Activated T-helper 17 cell treated with anti-CD3 and anti-CD28 coated beads, Interleukin-2, amount 50 U/mL, for 72 hours (primary cell): ENCODE measurements around the gene COL26A1. TPM values are rescaled to one million over a fixed set of nuclear protein-coding genes. Genes with fewer than 3 reads are reported as not detected.
"Not testable (repeated sequence)": the region's sequence is repeated elsewhere in the genome, so short reads cannot be mapped to it uniquely, and the experiment has no call there.

Experiments
- ATAC-seq: fragments of 150-1000 bp; cut with Tn5 transposase; replicated peaks from 2 replicates; pipeline ENCODE4 v1.10.0; 2021; ENCODE audit warnings: mild to moderate bottlenecking, moderate library complexity
- H3K27ac Mint-ChIP-seq: one replicate; pipeline ENCODE4 v1.8.0; 2022; ENCODE audit warnings: mixed read lengths
- H3K27me3 Mint-ChIP-seq: one replicate; pipeline ENCODE4 v1.8.0; 2022; ENCODE audit warnings: mixed read lengths
- H3K36me3 Mint-ChIP-seq: one replicate; pipeline ENCODE4 v1.8.0; 2022; ENCODE audit warnings: low read depth, mild to moderate bottlenecking, mixed read lengths
- H3K4me1 Mint-ChIP-seq: one replicate; pipeline ENCODE4 v1.8.0; 2022; ENCODE audit warnings: mixed read lengths
- H3K4me3 Mint-ChIP-seq: one replicate; pipeline ENCODE4 v1.8.0; 2022; ENCODE audit warnings: mild to moderate bottlenecking, mixed read lengths
- H3K9me3 Mint-ChIP-seq: one replicate; pipeline ENCODE4 v1.8.0; 2022; ENCODE audit warnings: mixed read lengths
- total RNA-seq, 2 donors: library from RNA; stranded (reverse); gene quantifications; one replicate each; pipeline ENCODE4 v1.2.3, GENCODE V29; 2022

The COL26A1 gene
- total RNA-seq, 2 donors from 2014 or later, result not detected

DNA sequence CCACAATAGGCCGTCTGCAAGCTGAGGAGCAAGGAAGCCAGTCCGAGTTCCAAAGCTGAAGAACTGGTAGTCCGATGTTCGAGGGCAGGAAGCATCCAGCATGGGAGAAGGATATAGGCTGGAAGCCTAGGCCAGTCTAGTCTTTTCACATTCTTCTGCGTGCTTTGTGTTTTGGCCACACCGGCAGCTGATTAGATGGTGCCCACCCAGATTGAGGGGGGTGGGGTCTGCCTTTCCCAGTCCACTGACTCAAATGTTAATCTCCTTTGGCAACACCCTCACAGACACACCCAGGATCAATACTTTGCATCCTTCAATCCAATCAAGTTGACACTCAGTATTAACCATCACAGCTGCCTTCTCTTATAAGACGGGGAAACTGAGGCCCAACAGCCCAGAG, 142.8 kb downstream of the COL26A1 start:
- H3K27ac Mint-ChIP-seq, H3K36me3 Mint-ChIP-seq: not testable (repeated sequence)

DNA sequence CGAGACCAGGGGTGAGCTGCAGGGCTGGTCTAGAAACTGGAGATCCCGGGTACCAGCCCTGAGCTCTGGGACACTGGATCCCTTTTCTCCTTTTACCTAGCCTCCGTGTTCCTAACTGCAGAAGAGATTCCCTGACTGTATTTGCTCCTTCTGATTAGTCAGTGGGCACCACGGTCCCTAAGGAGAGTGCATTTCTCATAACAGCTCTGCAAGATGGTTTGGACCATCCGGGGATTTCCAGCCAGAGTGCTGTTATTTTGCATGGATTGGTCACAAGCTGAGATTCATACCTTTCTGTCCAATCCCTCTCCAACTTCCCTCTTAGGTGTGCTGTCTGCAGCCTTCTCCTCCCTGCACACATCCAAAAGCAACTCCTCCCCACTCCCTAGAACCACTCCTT, 143.9 kb downstream of the COL26A1 start:
- Mint-ChIP-seq H3K27ac (no peak overlapping the region), H3K36me3 (no peaks in the 10 kb centered on the region), H3K4me3 (no peak overlapping the region), H3K4me1 (peaks cover 6% of the 10 kb centered on the region), H3K9me3 (no peaks in the 10 kb centered on the region), H3K27me3 (peaks cover 23% of the 10 kb centered on the region)
- ATAC-seq, result no peak

More for the DNA sequence above, 142.8 kb downstream of the COL26A1 start:
- H3K27me3 Mint-ChIP-seq, result peaks cover 23% of the 10 kb centered on the region
- not testable (repeated sequence) for H3K9me3 Mint-ChIP-seq, H3K4me1 Mint-ChIP-seq, H3K4me3 Mint-ChIP-seq, ATAC-seq

DNA sequence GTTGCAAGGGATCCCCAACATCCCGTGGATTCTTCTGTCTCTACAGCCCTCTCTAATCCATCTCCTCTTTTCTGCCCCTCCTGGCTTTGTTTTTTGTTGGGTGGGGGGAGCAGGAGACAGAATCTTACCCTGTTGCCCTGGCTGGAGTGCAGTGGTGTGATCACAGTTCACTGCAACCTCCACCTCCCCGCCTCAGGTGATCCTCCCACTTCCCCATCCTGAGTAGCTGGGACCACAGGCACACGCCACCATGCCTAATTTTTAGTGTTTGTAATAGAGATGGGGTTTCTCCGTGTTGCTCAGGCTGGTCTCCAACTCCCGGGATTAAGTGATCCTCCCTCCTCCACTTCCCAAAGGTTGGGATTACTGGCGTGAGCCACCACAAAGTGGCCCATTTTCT, 144.7 kb downstream of the COL26A1 start:
- no peaks in the 10 kb centered on the region for H3K36me3 Mint-ChIP-seq
- no peaks in the 10 kb centered on the region for H3K9me3 Mint-ChIP-seq
- H3K4me1 Mint-ChIP-seq, result peaks cover 6% of the 10 kb centered on the region
- no peak overlapping the region for H3K27ac Mint-ChIP-seq
- H3K27me3 Mint-ChIP-seq, result peaks cover 23% of the 10 kb centered on the region
- no peak overlapping the region for H3K4me3 Mint-ChIP-seq
- ATAC-seq, result no peak

DNA sequence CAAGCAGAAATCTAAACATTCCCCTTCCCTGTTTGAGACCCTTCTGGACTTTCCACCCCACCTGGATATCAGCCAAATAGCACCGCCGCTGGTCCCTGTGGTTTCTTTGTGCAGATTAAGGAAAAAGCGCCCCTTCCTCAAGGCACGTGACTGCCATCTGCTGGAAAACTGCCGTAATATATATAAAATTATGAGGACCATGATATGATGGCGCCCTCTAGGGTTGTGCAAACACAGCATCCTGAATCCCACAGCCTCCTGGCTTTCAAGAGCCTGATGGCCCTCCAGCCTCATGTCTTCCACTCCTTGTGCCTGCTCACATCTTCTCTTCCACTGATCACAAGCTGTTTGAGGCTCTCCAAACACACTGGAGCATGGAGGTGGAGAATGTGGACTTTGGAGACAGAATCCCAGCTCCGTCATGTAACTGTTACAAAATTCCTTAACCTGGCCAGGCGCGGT, 145.1 kb downstream of the COL26A1 start:
- Mint-ChIP-seq H3K4me1 (peaks cover 6% of the 10 kb centered on the region), H3K4me3 (no peak overlapping the region), H3K9me3 (no peaks in the 10 kb centered on the region), H3K36me3 (no peaks in the 10 kb centered on the region), H3K27me3 (peaks cover 23% of the 10 kb centered on the region), H3K27ac (no peak overlapping the region)
- ATAC-seq, result no peak

DNA sequence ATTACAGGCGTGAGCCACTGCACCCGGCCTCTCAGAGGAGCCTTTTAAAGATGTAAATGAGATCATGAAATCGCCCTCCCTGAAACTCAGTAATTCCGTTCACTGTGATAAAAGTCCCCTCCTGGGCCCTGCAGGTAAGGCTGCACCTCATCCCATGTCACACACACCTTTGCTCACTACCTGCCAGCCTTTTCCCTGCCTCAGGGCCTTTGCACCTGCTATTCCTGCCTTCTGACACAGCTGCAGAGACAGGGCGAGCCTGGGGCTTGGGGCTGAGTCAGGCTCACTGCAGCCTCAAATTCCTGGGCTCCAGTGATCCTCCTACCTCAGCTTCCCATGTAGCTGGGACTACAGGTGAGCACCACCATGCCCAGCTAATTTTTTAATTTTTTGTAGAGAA, 147.6 kb downstream of the COL26A1 start:
- H3K27me3 Mint-ChIP-seq, result peaks cover 23% of the 10 kb centered on the region
- ATAC-seq, result no peak
- no peak overlapping the region for H3K4me3 Mint-ChIP-seq
- no peaks in the 10 kb centered on the region for H3K9me3 Mint-ChIP-seq
- H3K36me3 Mint-ChIP-seq, result no peaks in the 10 kb centered on the region
- no peak overlapping the region for H3K27ac Mint-ChIP-seq
- peaks cover 6% of the 10 kb centered on the region for H3K4me1 Mint-ChIP-seq

DNA sequence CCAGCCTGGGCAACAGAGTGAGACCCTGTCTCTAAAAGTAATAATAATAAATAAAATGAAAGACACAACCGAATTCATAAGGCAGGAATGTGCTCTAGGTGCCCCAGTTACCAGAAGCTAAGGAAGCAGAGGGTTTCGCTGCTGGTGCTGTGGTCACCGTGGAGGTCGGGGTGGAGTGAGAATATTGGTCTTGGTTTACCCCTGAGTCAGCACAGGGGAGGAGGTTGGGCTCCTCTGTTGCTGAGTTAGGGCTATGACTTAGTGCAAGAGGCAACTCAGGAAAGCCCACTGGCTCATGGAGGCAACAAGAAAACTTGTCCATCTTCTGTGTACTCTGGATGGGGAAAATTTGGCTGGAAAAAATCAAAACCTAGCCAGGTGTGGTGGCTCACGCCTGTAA, 149.3 kb downstream of the COL26A1 start:
- Mint-ChIP-seq H3K27ac (no peak overlapping the region), H3K36me3 (no peaks in the 10 kb centered on the region), H3K9me3 (no peaks in the 10 kb centered on the region), H3K4me3 (no peak overlapping the region), H3K27me3 (peaks cover 20% of the 10 kb centered on the region), H3K4me1 (peaks cover 6% of the 10 kb centered on the region)
- ATAC-seq, result no peak

DNA sequence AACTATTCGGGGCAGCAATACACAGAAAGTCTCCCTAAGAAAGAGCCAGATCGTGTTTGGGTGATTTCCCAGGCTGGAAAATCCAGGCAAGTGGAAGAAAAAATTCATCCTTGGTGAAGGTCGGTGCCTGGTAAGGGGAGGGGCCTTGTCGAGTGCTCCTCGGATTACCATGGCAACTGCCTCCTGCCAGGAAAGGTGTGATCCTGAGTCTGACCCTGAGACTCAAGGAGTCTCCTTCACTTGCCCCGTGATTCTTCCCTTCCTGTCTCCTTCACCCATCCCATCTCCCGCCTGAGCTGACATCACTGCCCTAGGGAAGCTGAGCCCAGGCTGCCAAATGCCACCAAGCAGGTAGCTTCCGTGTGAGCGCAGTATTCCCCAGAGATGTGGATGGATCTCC, 154.2 kb downstream of the COL26A1 start:
- no peak for ATAC-seq
- Mint-ChIP-seq H3K27me3 (no peaks in the 10 kb centered on the region), H3K9me3 (no peaks in the 10 kb centered on the region), H3K4me1 (no peaks in the 10 kb centered on the region), H3K27ac (no peak overlapping the region), H3K36me3 (no peaks in the 10 kb centered on the region), H3K4me3 (no peak overlapping the region)

DNA sequence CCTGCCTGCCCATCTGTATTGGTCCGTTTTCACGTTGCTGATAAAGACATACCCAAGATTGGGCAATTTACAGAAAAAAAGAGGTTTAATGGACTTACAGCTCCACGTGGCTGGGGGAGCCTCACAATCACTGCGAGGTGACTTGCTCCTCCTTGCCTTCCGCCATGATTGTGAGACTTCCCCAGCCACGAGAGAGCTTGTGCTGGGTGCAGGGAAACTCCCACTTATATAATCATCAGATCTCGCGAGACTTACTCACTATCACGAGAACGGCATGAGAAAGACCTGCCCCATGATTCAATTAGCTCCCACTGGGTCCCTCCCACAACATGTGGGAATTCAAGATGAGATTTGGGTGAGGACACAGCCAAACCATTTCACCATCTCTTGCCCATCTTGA, 154.6 kb downstream of the COL26A1 start:
- H3K4me3 Mint-ChIP-seq, result no peak overlapping the region
- no peaks in the 10 kb centered on the region for H3K9me3 Mint-ChIP-seq

DNA sequence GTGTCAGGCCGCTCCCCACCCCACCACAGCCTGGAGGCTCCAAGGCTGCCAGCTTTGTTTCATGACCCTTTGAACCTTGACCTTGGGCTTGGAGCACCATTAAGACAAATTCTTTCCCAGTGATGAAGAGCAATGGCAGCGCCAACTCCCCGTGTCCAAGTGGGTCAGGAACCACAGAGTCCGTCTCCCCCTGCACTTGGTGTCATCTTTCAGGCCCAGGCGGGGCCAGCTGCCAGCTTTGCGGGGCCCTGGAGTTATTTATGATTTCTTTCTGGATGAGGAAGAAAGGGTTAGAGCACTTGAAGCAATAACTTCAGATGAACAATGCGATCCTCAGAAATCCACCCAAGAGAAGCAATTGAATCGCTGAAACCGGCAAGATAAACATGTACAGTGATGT, 155.7 kb downstream of the COL26A1 start:
- Mint-ChIP-seq H3K36me3 (no peaks in the 10 kb centered on the region), H3K9me3 (no peaks in the 10 kb centered on the region), H3K4me1 (no peaks in the 10 kb centered on the region), H3K27me3 (no peaks in the 10 kb centered on the region), H3K4me3 (no peak overlapping the region), H3K27ac (no peak overlapping the region)
- no peak for ATAC-seq

More for the DNA sequence above, 154.6 kb downstream of the COL26A1 start:
- Mint-ChIP-seq H3K4me1 (no peaks in the 10 kb centered on the region), H3K36me3 (no peaks in the 10 kb centered on the region), H3K27ac (no peak overlapping the region), H3K27me3 (no peaks in the 10 kb centered on the region)
- ATAC-seq, result no peak

DNA sequence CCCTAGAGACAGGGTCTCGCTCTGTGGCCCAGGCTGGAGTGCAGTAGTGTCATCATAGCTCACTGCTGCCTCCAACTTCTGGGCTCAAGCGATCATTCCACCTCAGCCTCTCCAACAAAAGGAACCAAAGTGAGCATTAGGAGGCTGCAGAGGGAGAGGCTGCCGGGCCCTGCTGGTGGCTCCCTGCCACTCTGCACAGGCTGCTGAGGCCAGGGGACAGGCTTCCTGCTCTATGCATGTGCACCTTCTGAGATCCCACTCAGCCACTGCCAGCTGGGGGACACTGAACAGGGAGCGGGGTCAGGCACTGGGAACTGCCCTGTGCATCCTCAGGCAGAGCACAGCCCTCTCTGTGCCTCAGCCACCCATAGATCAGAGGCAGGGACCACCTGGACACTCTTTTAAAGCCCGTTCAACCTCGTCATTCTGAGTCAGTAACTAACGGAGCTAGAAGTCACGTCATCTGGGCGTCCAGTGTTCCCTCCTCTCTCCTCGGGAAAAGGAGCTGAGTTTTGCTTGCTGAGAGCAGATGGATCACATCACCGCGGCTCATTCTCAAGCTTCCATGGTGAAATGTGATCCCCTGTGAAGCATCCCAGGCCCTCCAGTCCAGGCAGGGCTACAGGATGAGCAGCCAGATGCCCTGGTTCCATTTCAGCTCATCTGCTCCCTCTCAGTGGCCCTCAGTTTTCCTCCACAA, 156.8 kb downstream of the COL26A1 start:
- ATAC-seq, result no peak
- Mint-ChIP-seq H3K9me3 (no peaks in the 10 kb centered on the region), H3K27ac (no peak overlapping the region), H3K36me3 (no peaks in the 10 kb centered on the region), H3K27me3 (no peaks in the 10 kb centered on the region), H3K4me3 (no peak overlapping the region), H3K4me1 (no peaks in the 10 kb centered on the region)

DNA sequence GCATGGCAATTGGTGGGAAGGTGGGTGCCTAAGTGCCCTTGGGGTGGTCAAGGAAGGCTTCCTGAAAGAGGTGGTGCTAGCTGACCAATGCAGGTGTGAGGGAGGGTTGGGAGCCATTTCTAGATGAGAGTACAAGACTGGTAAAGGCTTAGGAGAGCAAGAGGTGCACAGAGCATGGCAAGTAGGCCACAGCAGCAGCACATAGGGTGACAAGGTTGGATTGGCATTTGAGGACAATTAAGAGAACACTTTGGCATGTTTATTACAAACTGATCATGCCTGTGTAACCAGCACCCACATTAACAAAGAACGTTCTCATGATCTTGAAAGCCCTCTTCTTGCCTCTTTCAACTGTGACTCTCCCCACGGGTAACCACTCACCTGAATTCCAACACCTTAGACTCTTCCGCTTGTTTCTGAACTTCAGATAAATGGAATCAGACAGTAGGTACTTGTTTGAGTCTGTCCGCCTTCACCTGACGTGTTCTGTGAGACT, 158.8 kb downstream of the COL26A1 start:
- H3K4me1 Mint-ChIP-seq, result no peaks in the 10 kb centered on the region
- H3K27ac Mint-ChIP-seq, result no peak overlapping the region
- ATAC-seq, result no peak
- no peak overlapping the region for H3K4me3 Mint-ChIP-seq
- no peaks in the 10 kb centered on the region for H3K27me3 Mint-ChIP-seq
- H3K9me3 Mint-ChIP-seq, result no peaks in the 10 kb centered on the region
- no peaks in the 10 kb centered on the region for H3K36me3 Mint-ChIP-seq

DNA sequence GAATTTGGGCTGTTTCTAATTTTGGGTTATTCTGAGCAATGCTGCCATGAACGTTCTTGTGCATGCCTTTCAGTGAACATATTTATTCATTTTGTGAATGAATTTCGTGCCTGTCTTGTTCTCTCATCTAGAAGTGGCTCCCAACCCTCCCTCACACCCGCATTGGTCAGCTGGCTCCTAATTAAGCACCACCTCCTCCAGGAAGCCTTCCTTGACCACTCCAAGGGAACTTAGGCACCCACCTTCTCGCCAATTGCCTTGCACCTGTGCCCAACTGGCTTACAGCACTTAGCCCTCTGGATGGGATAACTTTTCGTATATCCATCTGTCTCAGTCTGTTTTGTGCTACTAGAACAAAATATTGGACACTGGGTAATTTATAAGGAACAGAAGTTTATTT, 159.3 kb downstream of the COL26A1 start:
- no peak for ATAC-seq
- Mint-ChIP-seq H3K9me3 (no peaks in the 10 kb centered on the region), H3K36me3 (no peaks in the 10 kb centered on the region), H3K4me1 (no peaks in the 10 kb centered on the region), H3K27me3 (no peaks in the 10 kb centered on the region), H3K4me3 (no peak overlapping the region), H3K27ac (no peak overlapping the region)

DNA sequence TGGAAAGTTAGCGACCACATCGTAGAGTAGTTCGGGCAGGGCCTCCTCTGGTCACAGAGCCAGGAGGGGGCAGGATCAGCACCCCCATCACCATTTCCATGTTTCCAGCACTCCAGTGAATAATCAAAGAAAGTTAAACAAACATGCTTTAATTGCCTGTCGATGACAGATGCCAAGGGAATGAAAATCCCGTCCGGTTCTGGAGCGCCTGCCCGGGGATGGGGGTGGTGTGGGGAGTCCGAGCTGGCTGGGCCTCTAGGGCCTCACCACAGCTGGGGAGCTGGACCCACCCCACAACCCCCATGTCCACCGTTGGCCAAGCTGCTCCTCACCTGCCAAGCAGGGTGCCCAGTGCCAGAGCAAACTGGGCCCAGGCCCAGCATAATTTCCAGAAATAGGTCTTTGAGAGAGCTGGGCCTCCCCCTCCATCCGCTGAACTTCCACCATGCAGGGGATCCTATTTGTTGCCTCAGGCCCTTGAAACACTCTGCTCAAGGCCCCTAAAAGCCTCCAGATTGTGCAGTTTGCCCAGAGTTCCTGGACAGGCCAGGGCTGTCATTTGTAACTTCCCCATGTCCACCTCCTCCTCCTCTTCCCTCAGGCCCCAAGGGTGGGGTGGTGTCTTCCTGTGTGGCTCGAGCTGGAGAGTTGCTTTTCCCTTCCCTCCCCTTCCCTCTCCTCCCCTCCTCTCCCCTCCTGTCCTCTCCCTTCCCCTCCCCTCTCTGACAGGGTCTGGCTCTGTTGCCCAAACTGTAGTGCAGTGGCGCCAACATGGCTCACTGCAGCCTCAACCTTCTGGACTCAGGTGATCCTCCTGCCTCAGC, 165.4 kb downstream of the COL26A1 start:
- H3K4me1 Mint-ChIP-seq, result no peaks in the 10 kb centered on the region
- H3K9me3 Mint-ChIP-seq, result no peaks in the 10 kb centered on the region
- H3K27me3 Mint-ChIP-seq, result peaks cover 11% of the 10 kb centered on the region
- ATAC-seq, result no peak
- H3K27ac Mint-ChIP-seq, result no peak overlapping the region
- H3K4me3 Mint-ChIP-seq, result no peak overlapping the region
- H3K36me3 Mint-ChIP-seq, result no peaks in the 10 kb centered on the region

DNA sequence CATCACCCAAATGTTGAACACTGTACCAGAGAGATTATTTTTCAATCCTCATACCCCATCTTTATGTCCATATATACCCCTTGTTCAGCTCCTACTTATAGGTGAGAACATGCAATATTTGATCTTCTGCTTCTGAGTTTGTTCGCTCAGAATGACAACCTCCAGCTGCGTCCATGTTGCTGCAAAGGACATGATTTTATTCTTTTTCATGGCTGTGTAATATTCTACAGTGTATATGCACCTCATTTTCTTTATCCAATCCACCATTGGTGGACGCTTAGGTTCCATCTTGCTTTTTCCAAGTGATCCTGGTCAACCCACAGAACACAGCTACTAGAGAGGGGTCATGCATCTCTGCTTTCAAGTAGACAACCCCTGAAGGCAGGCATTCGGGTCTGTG, 166.9 kb downstream of the COL26A1 start:
- Mint-ChIP-seq H3K27me3 (peaks cover 16% of the 10 kb centered on the region), H3K27ac (no peak overlapping the region), H3K9me3 (no peaks in the 10 kb centered on the region), H3K36me3 (no peaks in the 10 kb centered on the region), H3K4me1 (peaks cover 4% of the 10 kb centered on the region), H3K4me3 (no peak overlapping the region)
- no peak for ATAC-seq

DNA sequence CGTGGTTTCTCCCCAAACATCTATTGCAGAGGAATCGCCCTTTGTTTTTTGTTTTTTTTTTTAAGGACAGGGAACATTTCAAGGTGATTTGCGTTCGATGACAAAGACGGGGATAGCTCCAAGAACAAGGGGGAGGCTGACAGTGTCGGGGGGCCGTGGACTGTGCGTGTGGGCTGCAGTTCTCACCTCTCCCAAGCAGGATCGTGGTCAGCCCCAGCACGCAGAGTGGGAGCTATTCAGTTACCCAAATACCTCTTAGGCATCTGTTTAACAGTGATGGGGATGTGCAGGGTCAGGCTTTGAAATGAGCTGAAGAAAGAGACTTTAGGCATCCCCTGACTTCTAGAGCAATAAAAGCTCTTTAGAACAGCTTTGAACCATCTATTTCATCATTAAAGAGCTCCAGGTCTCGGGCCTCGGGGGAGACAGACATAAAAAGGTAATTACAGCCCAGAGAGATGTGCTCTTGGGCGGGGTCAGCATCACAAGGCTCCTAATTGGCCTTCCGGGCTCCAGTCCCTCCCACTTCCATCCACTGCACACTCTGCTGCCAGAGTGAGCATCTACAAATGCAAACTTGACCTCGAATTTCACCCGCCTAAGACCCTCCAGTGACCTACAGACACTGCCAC, 169.2 kb downstream of the COL26A1 start:
- Mint-ChIP-seq H3K27me3 (peaks cover 18% of the 10 kb centered on the region), H3K4me1 (peaks cover 4% of the 10 kb centered on the region), H3K36me3 (no peaks in the 10 kb centered on the region), H3K9me3 (no peaks in the 10 kb centered on the region), H3K27ac (no peak overlapping the region), H3K4me3 (no peak overlapping the region)
- no peak for ATAC-seq
